ENCODE data around the gene NBL1. TPM values are rescaled to one million over a fixed set of nuclear protein-coding genes. Genes with fewer than 3 reads are reported as not detected.

NBL1 gene
- polyA plus RNA-seq, 1 experiment, result 171 TPM

DNA sequence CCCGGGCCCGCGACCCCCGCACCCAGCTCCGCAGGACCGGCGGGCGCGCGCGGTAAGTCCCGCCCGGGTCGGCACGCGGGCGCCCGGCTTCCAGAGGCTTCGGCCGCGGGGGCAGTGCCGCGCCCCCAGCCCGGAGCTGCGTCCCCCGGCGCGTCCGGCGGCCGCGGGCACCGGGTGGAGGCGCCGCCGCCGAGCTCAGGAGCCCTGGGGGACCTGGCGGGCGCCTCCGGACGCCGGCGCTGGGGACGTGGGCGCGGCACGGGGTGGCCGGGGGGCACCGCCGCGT, 227 bp downstream of the NBL1 start:
- DNase-seq (ENCODE audit: low read depth), result no peak
- Histone ChIP-seq H3K36me3 (ENCODE audit: control insufficient read depth, insufficient read depth, low read length) (no peaks in the 10 kb centered on the region; the same call in 1 of the 2 replicates), H3K4me3 (ENCODE audit: low read depth, low read length) (peak overlapping the region; percentile 63), H3K27me3 (ENCODE audit: control insufficient read depth, insufficient read depth, low read length) (no peaks in the 10 kb centered on the region)
- ChIA-PET POLR2A (no interaction called here), CTCF (interaction anchor here (0.9 kb wide), 1 partner anchor 245 kb away, joined by 4 read pairs; no protein-coding TSS in a partner anchor)
- TF ChIP-seq, protein P1, sequence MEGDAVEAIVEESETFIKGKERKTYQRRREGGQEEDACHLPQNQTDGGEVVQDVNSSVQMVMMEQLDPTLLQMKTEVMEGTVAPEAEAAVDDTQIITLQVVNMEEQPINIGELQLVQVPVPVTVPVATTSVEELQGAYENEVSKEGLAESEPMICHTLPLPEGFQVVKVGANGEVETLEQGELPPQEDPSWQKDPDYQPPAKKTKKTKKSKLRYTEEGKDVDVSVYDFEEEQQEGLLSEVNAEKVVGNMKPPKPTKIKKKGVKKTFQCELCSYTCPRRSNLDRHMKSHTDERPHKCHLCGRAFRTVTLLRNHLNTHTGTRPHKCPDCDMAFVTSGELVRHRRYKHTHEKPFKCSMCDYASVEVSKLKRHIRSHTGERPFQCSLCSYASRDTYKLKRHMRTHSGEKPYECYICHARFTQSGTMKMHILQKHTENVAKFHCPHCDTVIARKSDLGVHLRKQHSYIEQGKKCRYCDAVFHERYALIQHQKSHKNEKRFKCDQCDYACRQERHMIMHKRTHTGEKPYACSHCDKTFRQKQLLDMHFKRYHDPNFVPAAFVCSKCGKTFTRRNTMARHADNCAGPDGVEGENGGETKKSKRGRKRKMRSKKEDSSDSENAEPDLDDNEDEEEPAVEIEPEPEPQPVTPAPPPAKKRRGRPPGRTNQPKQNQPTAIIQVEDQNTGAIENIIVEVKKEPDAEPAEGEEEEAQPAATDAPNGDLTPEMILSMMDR (IDR thresholded peaks at IDR 0.05; ENCODE audit: insufficient read depth, low read depth, low read length), result no peak

DNA sequence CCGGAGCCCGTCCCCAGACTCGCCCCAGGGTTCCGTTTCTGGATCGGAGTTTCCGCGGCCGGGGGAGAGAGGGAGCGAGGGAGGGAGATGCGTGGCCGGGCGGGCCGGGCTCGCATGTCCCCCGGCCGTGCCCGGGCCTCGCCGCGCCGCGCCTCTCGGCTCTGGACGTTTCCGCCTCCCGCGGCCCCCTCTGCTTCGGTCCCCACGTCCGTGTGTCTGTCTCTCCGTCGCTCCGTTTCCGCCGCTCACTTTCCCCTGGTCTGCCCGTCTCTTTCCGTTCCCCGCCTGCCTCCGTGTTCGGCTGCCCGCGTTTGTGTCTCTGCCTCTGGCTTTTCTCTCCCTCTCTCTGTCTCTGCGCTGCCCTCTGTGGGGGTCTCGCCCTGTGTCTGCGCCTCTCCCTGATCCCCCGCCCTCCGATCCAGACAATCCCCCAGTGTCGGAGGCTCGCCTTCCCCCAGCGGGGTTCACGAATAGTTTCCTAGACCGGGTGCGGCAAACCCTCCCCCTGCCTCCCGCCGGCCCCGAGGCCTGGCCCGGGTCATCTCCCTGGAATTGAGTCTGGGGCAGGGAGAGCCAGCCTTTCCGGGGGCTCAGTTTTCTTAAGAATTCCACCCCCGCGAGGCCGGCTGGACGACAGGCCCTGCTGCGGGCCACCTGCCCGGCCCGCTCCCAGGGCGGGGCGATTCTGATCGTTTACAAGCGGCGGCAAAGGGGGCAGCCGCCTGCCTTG, 735 bp downstream of the NBL1 start:
- POLR2A ChIA-PET, result no interaction called here
- CTCF ChIA-PET, result interaction anchor here (0.9 kb wide), 1 partner anchor 246 kb away, joined by 4 read pairs; no protein-coding TSS in a partner anchor
- TF ChIP-seq, protein P1 (IDR thresholded peaks at IDR 0.05; ENCODE audit: insufficient read depth, low read depth, low read length), result no peak

DNA sequence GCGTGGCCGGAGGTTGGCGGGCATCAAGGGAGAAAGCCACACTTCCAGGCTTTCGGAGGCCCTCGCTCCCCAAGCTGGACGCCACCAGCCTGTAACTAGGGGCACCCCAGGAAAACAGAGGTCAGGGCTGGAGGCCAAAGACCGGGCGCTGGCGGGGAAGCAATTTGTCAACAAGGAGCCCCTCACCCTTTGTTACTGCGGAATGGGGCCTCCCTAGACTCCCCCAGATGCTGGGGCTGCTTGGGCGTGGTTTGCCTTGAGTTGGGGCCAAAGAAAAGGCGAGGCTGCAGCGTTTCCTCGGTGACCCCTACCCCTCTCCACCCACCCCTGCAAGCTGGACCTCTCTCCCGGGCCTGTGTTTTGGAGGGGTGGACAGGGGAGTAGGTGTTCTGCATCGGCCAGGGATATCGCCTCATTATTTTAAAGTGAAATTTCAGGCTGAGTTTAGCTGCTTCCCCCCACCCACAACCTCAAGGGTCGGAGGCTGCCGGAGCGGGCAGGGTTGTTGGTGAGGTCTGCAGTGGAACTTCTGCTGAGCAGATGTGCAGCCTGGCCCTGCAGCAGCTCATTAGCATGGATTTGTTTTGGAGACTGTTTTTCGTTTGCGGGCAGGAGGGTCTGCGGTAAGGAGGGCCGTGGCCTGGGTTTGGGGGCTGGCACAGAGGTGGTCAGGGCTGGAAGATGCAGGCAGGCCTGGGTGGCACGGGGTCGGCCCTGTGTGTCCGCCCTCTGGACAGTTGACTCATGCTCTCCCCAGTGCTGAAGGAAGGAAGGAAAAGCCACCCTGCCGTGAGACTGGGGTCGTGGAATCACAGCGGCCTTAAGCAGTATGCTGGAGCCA, 1.5 kb downstream of the NBL1 start:
- DNase-seq (ENCODE audit: low read depth), result no peak
- TF ChIP-seq, protein P1 (IDR thresholded peaks at IDR 0.05; ENCODE audit: insufficient read depth, low read depth, low read length), result no peak
- Histone ChIP-seq H3K36me3 (ENCODE audit: control insufficient read depth, insufficient read depth, low read length) (no peaks in the 10 kb centered on the region; the same call in 1 of the 2 replicates), H3K27me3 (ENCODE audit: control insufficient read depth, insufficient read depth, low read length) (no peaks in the 10 kb centered on the region), H3K4me3 (ENCODE audit: low read depth, low read length) (peak overlapping the region; percentile 63)
- POLR2A ChIA-PET, result interaction anchor here (0.5 to 0.7 kb wide), 3 partner anchors 159 to 722 kb away, joined by 3 to 4 read pairs (median 3); no protein-coding TSS in a partner anchor
- CTCF ChIA-PET, result interaction anchor here (0.7 to 1.9 kb wide), 6 partner anchors 11 to 334 kb away, joined by 3 to 4 read pairs (median 3); partner anchors contain the start of genes AKR7A2 and SLC66A1

More for the DNA sequence above, 735 bp downstream of the NBL1 start:
- Histone ChIP-seq H3K4me3 (ENCODE audit: low read depth, low read length) (peak overlapping the region; percentile 63), H3K27me3 (ENCODE audit: control insufficient read depth, insufficient read depth, low read length) (no peaks in the 10 kb centered on the region), H3K36me3 (ENCODE audit: control insufficient read depth, insufficient read depth, low read length) (no peaks in the 10 kb centered on the region; the same call in 1 of the 2 replicates)
- no peak for DNase-seq (ENCODE audit: low read depth)

DNA sequence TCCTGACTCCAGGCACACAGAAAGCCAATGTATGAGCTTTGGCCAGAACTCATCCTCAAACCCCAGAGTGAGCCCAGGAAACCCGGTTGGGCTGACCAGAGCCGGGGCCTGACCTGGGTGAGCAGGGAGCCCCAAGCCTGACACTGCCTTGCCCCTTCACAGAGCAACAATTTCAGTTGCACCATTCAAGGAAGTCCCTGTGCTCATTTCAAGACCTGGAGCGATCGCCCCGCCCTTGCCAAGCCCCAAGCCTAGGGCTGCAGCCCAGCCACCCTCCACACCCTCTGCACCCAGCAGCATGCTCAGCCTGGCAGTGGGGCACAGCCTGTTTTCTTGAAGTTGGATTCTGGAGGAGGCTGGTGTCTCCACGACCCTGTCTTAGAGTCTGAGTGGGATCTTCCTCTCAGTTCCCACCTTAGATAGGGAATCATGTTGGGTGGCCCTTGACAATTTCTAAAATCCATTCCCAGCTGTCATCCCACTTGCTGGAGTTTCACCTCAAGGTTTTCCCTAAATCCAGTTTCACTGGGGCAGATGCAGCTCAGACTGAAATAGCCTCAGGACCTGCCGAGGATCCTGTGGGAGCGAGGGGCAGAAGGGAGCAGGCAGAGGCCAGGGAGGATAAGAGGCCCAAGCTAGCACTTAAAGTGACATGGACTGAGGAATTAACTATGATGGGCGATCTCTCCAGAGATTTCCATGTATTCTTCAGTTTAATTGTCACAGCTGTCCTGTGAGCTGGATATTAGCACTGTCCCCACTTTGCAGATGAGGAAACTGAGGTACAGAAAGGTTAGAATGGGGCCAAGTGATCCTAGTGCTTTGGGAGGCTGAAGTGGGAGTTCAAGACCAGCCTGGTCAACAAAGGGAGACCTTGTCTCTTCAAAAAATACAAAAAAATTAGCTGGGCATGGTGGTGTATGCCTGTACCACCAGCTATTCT, 2.5 kb downstream of the NBL1 start:
- DNase-seq (ENCODE audit: low read depth), result no peak
- Histone ChIP-seq H3K27me3 (ENCODE audit: control insufficient read depth, insufficient read depth, low read length) (no peaks in the 10 kb centered on the region), H3K36me3 (ENCODE audit: control insufficient read depth, insufficient read depth, low read length) (no peaks in the 10 kb centered on the region; the same call in 1 of the 2 replicates), H3K4me3 (ENCODE audit: low read depth, low read length) (peak overlapping the region; percentile 63)
- TF ChIP-seq, protein P1 (IDR thresholded peaks at IDR 0.05; ENCODE audit: insufficient read depth, low read depth, low read length), result no peak
- CTCF ChIA-PET, result interaction anchor here (0.7 to 1.9 kb wide), 11 partner anchors 10 to 335 kb away, joined by 3 to 5 read pairs (median 3); partner anchors contain the start of genes AKR7A2 and SLC66A1
- POLR2A ChIA-PET, result no interaction called here
